Ovary (tissue), 3 donors: ENCODE measurements around the gene MED13.

ENCODE experiments used
- POLR2A ChIP-seq: fragments of 450-650 bp; IDR thresholded peaks from one replicate; pipeline ENCODE4 v1.6.1; 2017; ENCODE audit warnings: antibody characterized with exemption, mild to moderate bottlenecking, moderate library complexity
- TF ChIP-seq, protein P1 (sequence below), 3 donors: fragments of 450-650 bp in 2 of 3; fragments of 200-600 bp in 1 of 3; IDR thresholded peaks; one replicate each; pipeline versions ENCODE4 v1.5.1 to v1.8.0; 2016 to 2022; ENCODE audit warnings: antibody characterized with exemption in 3 of 3, mild to moderate bottlenecking in 1 of 3
- donor health status: DM: no; HTN: no; CAD: no.

- no peak for TF ChIP-seq POLR2A
- TF ChIP-seq, protein P1, sequence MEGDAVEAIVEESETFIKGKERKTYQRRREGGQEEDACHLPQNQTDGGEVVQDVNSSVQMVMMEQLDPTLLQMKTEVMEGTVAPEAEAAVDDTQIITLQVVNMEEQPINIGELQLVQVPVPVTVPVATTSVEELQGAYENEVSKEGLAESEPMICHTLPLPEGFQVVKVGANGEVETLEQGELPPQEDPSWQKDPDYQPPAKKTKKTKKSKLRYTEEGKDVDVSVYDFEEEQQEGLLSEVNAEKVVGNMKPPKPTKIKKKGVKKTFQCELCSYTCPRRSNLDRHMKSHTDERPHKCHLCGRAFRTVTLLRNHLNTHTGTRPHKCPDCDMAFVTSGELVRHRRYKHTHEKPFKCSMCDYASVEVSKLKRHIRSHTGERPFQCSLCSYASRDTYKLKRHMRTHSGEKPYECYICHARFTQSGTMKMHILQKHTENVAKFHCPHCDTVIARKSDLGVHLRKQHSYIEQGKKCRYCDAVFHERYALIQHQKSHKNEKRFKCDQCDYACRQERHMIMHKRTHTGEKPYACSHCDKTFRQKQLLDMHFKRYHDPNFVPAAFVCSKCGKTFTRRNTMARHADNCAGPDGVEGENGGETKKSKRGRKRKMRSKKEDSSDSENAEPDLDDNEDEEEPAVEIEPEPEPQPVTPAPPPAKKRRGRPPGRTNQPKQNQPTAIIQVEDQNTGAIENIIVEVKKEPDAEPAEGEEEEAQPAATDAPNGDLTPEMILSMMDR (IDR thresholded peaks at IDR 0.05): no peak
Measured at GRCh38 chr17:61903251-61903650, 161.8 kb downstream of the MED13 start.
